Central memory CD8-positive, alpha-beta T cell (primary cell): ENCODE results near the gene GRPEL2.
A peak's percentile ranks its signal among the peaks of the same experiment; 100 is the strongest.

Experiments used
- ATAC-seq: fragments of 150-1000 bp; cut with Tn5 transposase; replicated peaks from 2 replicates; pipeline ENCODE4 v1.10.0; 2022; ENCODE audit warnings: mild to moderate bottlenecking, moderate FRiP score, moderate number of reproducible peaks; ENCODE audit not compliant: poor library complexity, severe bottlenecking; ENCODE audit errors: extremely low read depth
- DNase-seq, 2 donors: peaks; one replicate each; pipeline ENCODE4 v3.0.0; 2021; ENCODE audit warnings: low spot score in 2 of 2
- H3K27ac Mint-ChIP-seq: one replicate; pipeline ENCODE4 v1.8.0; 2022; ENCODE audit warnings: low read depth, mild to moderate bottlenecking, moderate library complexity, mixed read lengths
- H3K27me3 Mint-ChIP-seq: one replicate; pipeline ENCODE4 v1.8.0; 2022; ENCODE audit warnings: mixed read lengths
- H3K36me3 Mint-ChIP-seq: one replicate; pipeline ENCODE4 v1.8.0; 2022; ENCODE audit warnings: mild to moderate bottlenecking, moderate library complexity, mixed read lengths; ENCODE audit not compliant: insufficient read depth
- H3K4me1 Mint-ChIP-seq: one replicate; pipeline ENCODE4 v1.8.0; 2022; ENCODE audit warnings: mixed read lengths
- H3K4me3 Mint-ChIP-seq: one replicate; pipeline ENCODE4 v1.8.0; 2022; ENCODE audit warnings: mild to moderate bottlenecking, moderate library complexity, mixed read lengths
- H3K9me3 Mint-ChIP-seq: one replicate; pipeline ENCODE4 v1.8.0; 2022; ENCODE audit warnings: mixed read lengths

GRPEL2 gene

DNA sequence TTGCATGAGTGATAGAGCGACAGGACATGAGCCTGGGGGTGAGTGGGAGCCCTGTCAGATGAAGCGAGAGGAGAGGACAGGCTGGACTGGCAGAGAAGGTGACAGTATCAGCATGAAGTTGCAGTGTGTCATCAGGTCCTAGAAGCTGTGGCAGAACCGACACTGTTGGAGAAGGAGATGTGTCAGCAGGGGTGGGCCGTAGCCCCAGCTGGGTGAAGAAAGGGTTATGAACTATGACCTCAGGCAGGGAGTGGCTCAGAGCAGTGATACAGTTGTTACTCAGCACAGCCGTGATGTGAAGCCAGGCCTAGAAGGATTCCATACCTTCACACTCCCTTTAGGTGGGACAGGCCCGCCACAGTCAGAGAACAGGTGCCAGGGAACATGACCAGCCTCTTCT, 20.1 kb downstream of the GRPEL2 start:
- Mint-ChIP-seq H3K36me3 (peaks cover 10% of the 10 kb centered on the region), H3K9me3 (no peaks in the 10 kb centered on the region), H3K27ac (no peak overlapping the region), H3K4me3 (no peak overlapping the region), H3K4me1 (peaks cover 7% of the 10 kb centered on the region), H3K27me3 (no peaks in the 10 kb centered on the region)
- no peak for ATAC-seq
- no peak for DNase-seq

GRCh38 chr5:149366169-149366729, 20.9 kb downstream of the GRPEL2 start:
- Mint-ChIP-seq H3K27ac (no peak overlapping the region), H3K4me3 (no peak overlapping the region), H3K9me3 (no peaks in the 10 kb centered on the region), H3K36me3 (peaks cover 10% of the 10 kb centered on the region), H3K27me3 (no peaks in the 10 kb centered on the region), H3K4me1 (peaks cover 3% of the 10 kb centered on the region)
- ATAC-seq (no peak), DNase-seq (no peak)

DNA sequence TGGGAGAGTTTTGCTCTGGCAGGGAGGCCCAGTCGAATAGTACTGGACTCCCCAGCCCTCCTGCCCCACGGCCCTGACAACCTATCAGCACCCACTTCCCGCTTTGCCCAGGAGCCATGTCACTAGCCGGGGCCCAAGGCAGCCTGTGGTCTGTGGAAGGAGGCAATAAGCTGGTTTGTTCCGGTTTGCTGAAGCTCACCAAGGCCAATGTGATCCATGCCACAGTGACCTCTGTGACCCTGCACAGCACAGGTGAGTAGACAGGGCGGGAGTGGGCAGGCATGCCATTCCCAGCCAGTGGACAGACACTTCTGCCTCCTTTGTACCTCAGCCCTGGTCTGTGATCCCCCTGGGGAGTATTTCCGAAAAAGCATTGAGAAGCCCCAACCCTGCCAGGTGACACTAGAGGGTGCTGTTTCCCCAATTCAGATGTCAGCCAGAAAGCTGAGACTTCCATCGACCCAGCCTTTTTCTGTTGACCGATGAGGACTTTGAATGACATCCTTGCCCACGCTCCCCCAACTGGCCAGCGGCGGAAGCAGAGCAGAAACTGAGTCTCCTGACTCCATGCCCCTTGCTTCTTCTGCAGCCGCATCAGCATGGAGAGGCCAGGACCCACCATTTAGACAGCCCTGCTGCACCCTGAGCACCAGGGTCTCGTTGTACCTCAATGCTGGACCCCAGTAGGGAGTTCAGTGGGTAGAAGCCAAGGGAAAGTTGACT, 22.1 kb downstream of the GRPEL2 start:
- H3K4me3 Mint-ChIP-seq: no peak overlapping the region
- no peaks in the 10 kb centered on the region for H3K27me3 Mint-ChIP-seq
- no peaks in the 10 kb centered on the region for H3K9me3 Mint-ChIP-seq
- DNase-seq (peak in 1 of 2 donors; percentile 41), ATAC-seq (peak; percentile 62)
- H3K36me3 Mint-ChIP-seq: peaks cover 10% of the 10 kb centered on the region
- peaks cover 8% of the 10 kb centered on the region for H3K4me1 Mint-ChIP-seq
- H3K27ac Mint-ChIP-seq: no peak overlapping the region

- no peaks in the 10 kb centered on the region for H3K9me3 Mint-ChIP-seq
- no peaks in the 10 kb centered on the region for H3K27me3 Mint-ChIP-seq
- ATAC-seq: no peak
- H3K4me1 Mint-ChIP-seq: peaks cover 8% of the 10 kb centered on the region
- H3K4me3 Mint-ChIP-seq: no peak overlapping the region
- H3K36me3 Mint-ChIP-seq: peaks cover 10% of the 10 kb centered on the region
- no peak overlapping the region for H3K27ac Mint-ChIP-seq
- DNase-seq: no peak
Measured at GRCh38 chr5:149367972-149368645, 22.8 kb downstream of the GRPEL2 start.

DNA sequence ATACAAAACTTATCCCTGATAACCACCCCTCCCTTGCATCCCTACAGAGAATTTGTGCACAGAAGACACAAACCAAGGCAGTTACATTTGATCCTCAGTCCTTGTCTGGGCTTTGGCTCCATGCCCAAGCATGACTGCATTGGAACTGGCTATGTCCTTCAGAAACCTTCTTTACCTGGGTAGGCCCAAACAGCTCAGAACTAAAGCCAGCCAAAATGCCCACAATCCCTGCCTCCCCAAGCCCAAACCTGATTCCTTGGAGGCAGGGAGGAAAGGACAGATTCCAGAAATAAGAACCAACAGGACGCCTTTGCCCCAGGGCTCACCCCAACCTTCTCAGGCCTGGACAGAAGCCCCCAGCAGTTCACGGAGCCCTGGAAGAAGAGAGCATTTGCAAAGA, 25.6 kb downstream of the GRPEL2 start:
- no peak for ATAC-seq
- H3K27ac Mint-ChIP-seq: no peak overlapping the region
- H3K27me3 Mint-ChIP-seq: no peaks in the 10 kb centered on the region
- H3K4me3 Mint-ChIP-seq: no peak overlapping the region
- peaks cover 8% of the 10 kb centered on the region for H3K4me1 Mint-ChIP-seq
- no peaks in the 10 kb centered on the region for H3K9me3 Mint-ChIP-seq
- H3K36me3 Mint-ChIP-seq: no peaks in the 10 kb centered on the region
- no peak for DNase-seq

DNA sequence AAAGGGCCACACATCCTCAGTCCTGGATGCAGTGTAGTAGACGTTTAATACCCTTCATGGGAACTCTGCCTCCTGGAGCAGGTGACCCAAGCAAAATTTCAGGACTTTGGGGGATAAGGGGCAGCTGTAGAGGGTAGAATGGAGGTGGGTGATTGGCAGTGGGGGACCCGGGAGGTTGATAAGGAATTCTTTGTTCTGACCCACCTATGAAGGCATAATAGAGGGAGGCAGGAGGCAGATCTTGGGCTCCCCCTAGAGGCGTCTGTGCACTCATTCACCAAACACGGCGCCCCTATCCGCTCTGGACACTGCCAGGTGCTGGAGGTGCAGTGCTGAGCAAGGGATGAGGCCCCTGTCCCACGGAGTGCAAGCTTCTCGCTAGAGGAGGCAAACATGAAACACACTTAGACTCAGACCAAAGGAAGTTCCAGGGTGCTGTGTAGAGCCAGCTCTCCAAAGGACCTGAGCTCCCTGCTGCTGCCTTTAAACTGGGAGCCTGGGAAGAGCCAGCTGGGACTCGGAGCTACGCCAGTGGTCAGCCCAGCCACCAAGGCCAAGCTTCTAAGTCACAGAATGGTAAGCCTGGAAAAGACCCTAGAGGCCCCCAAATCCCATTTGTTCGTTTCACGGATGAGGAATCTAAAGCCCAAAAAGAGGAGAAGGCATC, 26.1 kb downstream of the GRPEL2 start:
- Mint-ChIP-seq H3K36me3 (no peaks in the 10 kb centered on the region), H3K4me3 (no peak overlapping the region), H3K4me1 (peaks cover 8% of the 10 kb centered on the region), H3K9me3 (no peaks in the 10 kb centered on the region), H3K27ac (no peak overlapping the region), H3K27me3 (no peaks in the 10 kb centered on the region)
- DNase-seq (peak; percentile 51 to 52), ATAC-seq (peak; percentile 77)

GRCh38 chr5:149372076-149372795, 26.9 kb downstream of the GRPEL2 start:
- peaks cover 8% of the 10 kb centered on the region for H3K4me1 Mint-ChIP-seq
- no peak overlapping the region for H3K4me3 Mint-ChIP-seq
- no peaks in the 10 kb centered on the region for H3K9me3 Mint-ChIP-seq
- H3K36me3 Mint-ChIP-seq: no peaks in the 10 kb centered on the region
- no peaks in the 10 kb centered on the region for H3K27me3 Mint-ChIP-seq
- DNase-seq: no peak
- no peak for ATAC-seq
- no peak overlapping the region for H3K27ac Mint-ChIP-seq

GRCh38 chr5:149372932-149373331, 27.6 kb downstream of the GRPEL2 start:
- Mint-ChIP-seq H3K36me3 (no peaks in the 10 kb centered on the region), H3K27ac (no peak overlapping the region), H3K27me3 (no peaks in the 10 kb centered on the region), H3K4me3 (no peak overlapping the region), H3K4me1 (peaks cover 8% of the 10 kb centered on the region), H3K9me3 (no peaks in the 10 kb centered on the region)
- no peak for ATAC-seq
- no peak for DNase-seq

- Mint-ChIP-seq H3K27ac (no peak overlapping the region), H3K27me3 (no peaks in the 10 kb centered on the region), H3K36me3 (no peaks in the 10 kb centered on the region), H3K9me3 (no peaks in the 10 kb centered on the region), H3K4me1 (peaks cover 8% of the 10 kb centered on the region), H3K4me3 (no peak overlapping the region)
- ATAC-seq (no peak), DNase-seq (no peak)
Measured at GRCh38 chr5:149374303-149374702, 29.0 kb downstream of the GRPEL2 start.

DNA sequence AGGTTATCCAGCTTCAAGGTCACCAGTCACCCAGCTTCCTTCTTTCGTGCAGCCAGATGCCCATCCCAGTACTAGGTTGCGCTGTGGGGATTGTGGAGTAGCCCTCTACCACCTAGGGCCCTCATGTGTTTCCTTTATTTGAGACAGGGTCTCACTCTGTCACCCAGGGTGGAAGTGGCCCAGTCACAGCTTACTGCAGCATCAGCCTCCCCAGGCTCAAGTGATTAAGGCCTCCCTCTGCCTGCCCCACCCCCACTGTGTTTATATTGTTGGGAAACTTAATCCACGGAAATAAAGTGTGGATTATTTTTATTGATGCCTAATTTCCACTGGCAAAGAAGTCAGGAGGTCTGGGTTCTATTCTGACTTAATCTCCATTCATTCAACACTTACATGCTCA, 29.5 kb downstream of the GRPEL2 start:
- Mint-ChIP-seq H3K36me3 (no peaks in the 10 kb centered on the region), H3K4me3 (no peak overlapping the region), H3K27ac (no peak overlapping the region), H3K27me3 (no peaks in the 10 kb centered on the region), H3K4me1 (peaks cover 8% of the 10 kb centered on the region), H3K9me3 (no peaks in the 10 kb centered on the region)
- DNase-seq (no peak), ATAC-seq (no peak)

- H3K27me3 Mint-ChIP-seq: no peaks in the 10 kb centered on the region
- no peaks in the 10 kb centered on the region for H3K9me3 Mint-ChIP-seq
- no peak for ATAC-seq
- DNase-seq: no peak
- no peak overlapping the region for H3K4me3 Mint-ChIP-seq
- H3K36me3 Mint-ChIP-seq: no peaks in the 10 kb centered on the region
- peaks cover 8% of the 10 kb centered on the region for H3K4me1 Mint-ChIP-seq
- no peak overlapping the region for H3K27ac Mint-ChIP-seq
Measured at GRCh38 chr5:149375434-149375833, 30.1 kb downstream of the GRPEL2 start.

DNA sequence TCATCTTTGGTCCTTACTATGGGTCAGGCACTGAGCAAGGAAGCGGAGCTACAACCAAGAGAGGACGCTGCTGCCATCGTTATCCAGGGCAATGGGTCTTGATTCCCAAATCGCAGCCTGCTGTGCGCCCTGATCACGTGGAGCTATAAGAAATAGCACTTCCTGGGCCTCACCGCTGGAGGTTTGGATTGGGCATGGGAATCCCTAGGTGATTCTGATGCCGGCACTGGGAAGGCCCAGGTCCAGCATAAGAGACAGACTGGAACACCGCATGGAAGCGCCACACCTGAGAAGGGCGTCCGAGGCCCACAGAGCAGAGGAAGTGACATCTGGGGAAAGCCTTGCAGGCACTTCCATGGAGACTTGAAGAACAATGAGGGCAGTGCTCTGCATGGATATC, 30.8 kb downstream of the GRPEL2 start:
- no peaks in the 10 kb centered on the region for H3K27me3 Mint-ChIP-seq
- peaks cover 6% of the 10 kb centered on the region for H3K4me1 Mint-ChIP-seq
- ATAC-seq (no peak), DNase-seq (no peak)
- no peak overlapping the region for H3K27ac Mint-ChIP-seq
- H3K9me3 Mint-ChIP-seq: no peaks in the 10 kb centered on the region
- H3K4me3 Mint-ChIP-seq: no peak overlapping the region
- no peaks in the 10 kb centered on the region for H3K36me3 Mint-ChIP-seq
